Esophagus squamous epithelium (tissue), 5 donors: ENCODE results near the gene LBHD1. TPM values are rescaled to one million over a fixed set of nuclear protein-coding genes. Genes with fewer than 3 reads are reported as not detected.

Source experiments
- DNase-seq: peaks from one replicate; lab custom pipeline; 2025; lab: John Stamatoyannopoulos, UW
- H3K27ac ChIP-seq, 4 donors: fragments of 200-600 bp; sonication (generic); one replicate each; pipeline ENCODE4 v1.5.1; 2016 to 2019; ENCODE audit warnings: mild to moderate bottlenecking in 1 of 4
- H3K27me3 ChIP-seq, 4 donors: fragments of 200-600 bp; sonication (generic); 1 replicate in 3 of 4; 2 replicates in 1 of 4; pipeline versions ENCODE4 v1.5.1 to v1.6.0; 2017 to 2021; ENCODE audit warnings: antibody characterized with exemption in 1 of 4
- H3K36me3 ChIP-seq, 3 donors: fragments of 200-600 bp; sonication (generic); one replicate each; pipeline ENCODE4 v1.5.1; 2016 to 2019
- H3K4me1 ChIP-seq, 3 donors: fragments of 200-600 bp; sonication (generic); one replicate each; pipeline ENCODE4 v1.5.1; 2017 to 2019
- H3K4me3 ChIP-seq, 4 donors: fragments of 200-600 bp; sonication (generic); 1 replicate in 3 of 4; 2 replicates in 1 of 4; pipeline ENCODE4 v1.5.1; 2016 to 2019; ENCODE audit warnings: mild to moderate bottlenecking in 2 of 4, moderate library complexity in 1 of 4
- H3K9me3 ChIP-seq, 3 donors: fragments of 200-600 bp; sonication (generic); one replicate each; pipeline ENCODE4 v1.5.1; 2016 to 2019
- POLR2A ChIP-seq, 4 donors: fragments of 450-650 bp; IDR thresholded peaks; one replicate each; pipeline ENCODE4 v1.6.1; 2017; ENCODE audit warnings: antibody characterized with exemption in 4 of 4, mild to moderate bottlenecking in 4 of 4, moderate library complexity in 3 of 4
- WGBS, 2 donors: methylation state at CpG; one replicate each; pipeline ENCODE4 v1.1.5; 2018; 5-methylcytosine and 5-hydroxymethylcytosine counted together
- intact Hi-C: fragments of 100-400 bp; cut with DNase I; formaldehyde crosslinking; loops from one replicate; pipeline ENCODE4 v1.15.0; 2022
- total RNA-seq, 4 donors: library from RNA; depleted of rRNA; stranded (reverse); fragments of >200 nt; gene quantifications; one replicate each; pipeline ENCODE4 v1.1.0, GENCODE V29; 2016
- TF ChIP-seq, protein P1 (sequence below), 6 experiments: fragments of 450-650 bp in 4 of 6; fragments of 200-600 bp in 2 of 6; sonication (generic) in 2 of 6; IDR thresholded peaks; one replicate each; pipeline ENCODE4 v1.5.1; 2016 to 2019; ENCODE audit warnings: antibody characterized with exemption in 6 of 6, mild to moderate bottlenecking in 4 of 6, moderate library complexity in 4 of 6
- donor health status: DM: yes; HTN: yes; CAD: no.

Gene LBHD1
- total RNA-seq, 4 donors from 2014 or later, result 1.8 to 3.6 (median 2.5) TPM

DNA sequence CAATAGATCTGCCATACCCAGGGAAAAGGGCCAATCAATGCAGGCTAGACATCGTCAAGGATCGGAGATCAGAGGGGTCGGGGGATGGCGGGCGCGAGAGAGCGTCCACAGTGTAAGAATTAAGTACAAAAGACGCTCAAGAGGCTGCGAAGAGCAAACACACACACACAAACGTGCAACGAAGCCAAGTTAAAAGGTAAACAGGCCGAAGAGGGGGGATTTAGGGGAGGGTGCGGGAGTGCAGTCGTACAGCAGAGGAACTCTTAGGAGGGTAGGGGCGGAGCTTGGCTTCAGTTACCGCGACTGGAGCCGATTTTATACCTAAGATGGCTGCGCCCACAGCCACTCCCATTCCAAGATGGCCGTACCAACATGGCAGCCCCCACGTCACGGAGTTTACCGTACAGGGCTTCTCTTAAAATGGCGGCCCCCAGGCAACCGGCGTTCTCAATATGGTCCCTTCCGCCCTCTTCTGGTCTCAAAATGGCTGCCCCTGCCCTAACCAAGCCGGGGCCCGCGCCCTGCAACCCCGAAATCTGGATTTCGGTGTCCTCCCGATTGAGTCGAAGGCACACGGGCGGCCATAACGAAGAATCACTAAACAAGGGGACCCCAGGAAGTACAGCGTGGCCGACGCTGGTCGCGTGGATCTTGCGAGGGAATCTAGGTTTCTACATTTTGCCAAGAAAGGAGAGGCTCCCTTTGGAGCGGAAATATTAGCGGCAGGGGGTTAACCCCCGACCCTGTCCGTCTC is 37.4 kb upstream of the LBHD1 start:
- peak overlapping the region; percentile 36 to 68 (median 56) for H3K4me3 ChIP-seq
- peaks cover 0 to 44% (median 5%) of the 10 kb centered on the region in 3 donors for H3K36me3 ChIP-seq
- no peaks in the 10 kb centered on the region for H3K9me3 ChIP-seq
- H3K4me1 ChIP-seq, result peaks cover 28 to 65% (median 33%) of the 10 kb centered on the region in 3 donors
- WGBS, 2 donors, result 0 to 2% methylated on average over 30 to 33 of the region's 47 CpGs
- intact Hi-C loops, result no loop called here
- DNase-seq, result peak; percentile 94
- TF ChIP-seq POLR2A (IDR thresholded peaks at IDR 0.05), result peak in 3 of 4 donors; percentile 6 to 76 (median 33)
- TF ChIP-seq, protein P1, sequence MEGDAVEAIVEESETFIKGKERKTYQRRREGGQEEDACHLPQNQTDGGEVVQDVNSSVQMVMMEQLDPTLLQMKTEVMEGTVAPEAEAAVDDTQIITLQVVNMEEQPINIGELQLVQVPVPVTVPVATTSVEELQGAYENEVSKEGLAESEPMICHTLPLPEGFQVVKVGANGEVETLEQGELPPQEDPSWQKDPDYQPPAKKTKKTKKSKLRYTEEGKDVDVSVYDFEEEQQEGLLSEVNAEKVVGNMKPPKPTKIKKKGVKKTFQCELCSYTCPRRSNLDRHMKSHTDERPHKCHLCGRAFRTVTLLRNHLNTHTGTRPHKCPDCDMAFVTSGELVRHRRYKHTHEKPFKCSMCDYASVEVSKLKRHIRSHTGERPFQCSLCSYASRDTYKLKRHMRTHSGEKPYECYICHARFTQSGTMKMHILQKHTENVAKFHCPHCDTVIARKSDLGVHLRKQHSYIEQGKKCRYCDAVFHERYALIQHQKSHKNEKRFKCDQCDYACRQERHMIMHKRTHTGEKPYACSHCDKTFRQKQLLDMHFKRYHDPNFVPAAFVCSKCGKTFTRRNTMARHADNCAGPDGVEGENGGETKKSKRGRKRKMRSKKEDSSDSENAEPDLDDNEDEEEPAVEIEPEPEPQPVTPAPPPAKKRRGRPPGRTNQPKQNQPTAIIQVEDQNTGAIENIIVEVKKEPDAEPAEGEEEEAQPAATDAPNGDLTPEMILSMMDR (IDR thresholded peaks at IDR 0.05), result peak in 1 of 6 experiments; percentile 16
- H3K27ac ChIP-seq, result peak overlapping the region; percentile 90 to 99 (median 95)
- no peaks in the 10 kb centered on the region for H3K27me3 ChIP-seq

DNA sequence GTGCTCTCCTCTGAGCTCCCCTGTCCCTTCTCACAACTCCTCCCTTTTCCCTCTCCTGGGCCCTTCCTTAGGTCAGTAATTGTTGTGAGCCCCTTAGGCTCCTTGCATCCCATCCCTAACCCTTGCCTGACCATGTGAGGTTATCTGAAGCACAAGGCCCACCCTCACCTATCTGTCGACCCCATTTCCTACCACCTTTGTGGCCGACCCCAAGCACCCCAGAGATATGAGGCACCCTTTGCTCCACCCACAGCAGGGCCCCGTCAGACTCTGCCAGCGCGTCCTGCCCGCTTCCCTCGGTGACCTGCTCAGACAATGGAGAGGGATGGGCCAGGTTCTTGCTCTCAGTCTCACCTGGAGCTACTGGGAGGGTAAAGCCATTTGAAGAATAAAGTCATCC is 36.7 kb upstream of the LBHD1 start:
- Histone ChIP-seq H3K27me3 (no peaks in the 10 kb centered on the region), H3K36me3 (peaks cover 0 to 38% (median 0%) of the 10 kb centered on the region in 3 donors), H3K27ac (peak overlapping the region; percentile 90 to 99 (median 95)), H3K4me3 (peak overlapping the region; percentile 36 to 68 (median 56)), H3K9me3 (no peaks in the 10 kb centered on the region), H3K4me1 (peaks cover 28 to 65% (median 33%) of the 10 kb centered on the region in 3 donors)
- 0% methylated on average over 1 to 6 of the region's 7 CpGs for WGBS, 2 donors
- no peak for DNase-seq
- intact Hi-C loops, result no loop called here
- TF ChIP-seq, protein P1 (IDR thresholded peaks at IDR 0.05), result no peak
- TF ChIP-seq POLR2A (IDR thresholded peaks at IDR 0.05), result no peak

DNA sequence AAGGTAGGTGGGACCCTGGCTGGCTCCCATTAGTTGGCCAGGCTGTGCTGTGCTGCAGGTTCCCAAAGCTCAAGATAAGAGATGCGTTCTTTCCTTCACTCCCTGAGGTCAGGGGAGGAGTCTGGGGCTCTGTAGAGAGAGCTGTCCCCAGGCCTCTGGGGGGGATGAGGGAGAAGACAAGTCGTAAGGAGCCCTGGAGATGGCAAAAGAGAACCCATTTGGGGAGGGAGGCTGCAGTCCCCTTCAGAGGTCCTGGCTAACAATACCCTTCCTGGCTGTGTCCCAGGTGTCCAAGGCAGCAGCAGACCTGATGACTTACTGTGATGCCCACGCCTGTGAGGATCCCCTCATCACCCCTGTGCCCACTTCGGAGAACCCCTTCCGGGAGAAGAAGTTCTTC is 36.3 kb upstream of the LBHD1 start:
- no peaks in the 10 kb centered on the region for H3K27me3 ChIP-seq
- intact Hi-C loops, result no loop called here
- peaks cover 28 to 63% (median 33%) of the 10 kb centered on the region in 3 donors for H3K4me1 ChIP-seq
- peak overlapping the region in 3 of 4 donors; percentile 53 to 68 (median 60) for H3K4me3 ChIP-seq
- peak overlapping the region; percentile 90 to 99 (median 95) for H3K27ac ChIP-seq
- H3K36me3 ChIP-seq, result peaks cover 0 to 34% (median 0%) of the 10 kb centered on the region in 3 donors
- WGBS, 2 donors, result 70 to 79% methylated on average over 4 to 5 of the region's 5 CpGs
- no peaks in the 10 kb centered on the region for H3K9me3 ChIP-seq
- TF ChIP-seq, protein P1 (IDR thresholded peaks at IDR 0.05), result no peak
- no peak for TF ChIP-seq POLR2A (IDR thresholded peaks at IDR 0.05)
- DNase-seq, result no peak

DNA sequence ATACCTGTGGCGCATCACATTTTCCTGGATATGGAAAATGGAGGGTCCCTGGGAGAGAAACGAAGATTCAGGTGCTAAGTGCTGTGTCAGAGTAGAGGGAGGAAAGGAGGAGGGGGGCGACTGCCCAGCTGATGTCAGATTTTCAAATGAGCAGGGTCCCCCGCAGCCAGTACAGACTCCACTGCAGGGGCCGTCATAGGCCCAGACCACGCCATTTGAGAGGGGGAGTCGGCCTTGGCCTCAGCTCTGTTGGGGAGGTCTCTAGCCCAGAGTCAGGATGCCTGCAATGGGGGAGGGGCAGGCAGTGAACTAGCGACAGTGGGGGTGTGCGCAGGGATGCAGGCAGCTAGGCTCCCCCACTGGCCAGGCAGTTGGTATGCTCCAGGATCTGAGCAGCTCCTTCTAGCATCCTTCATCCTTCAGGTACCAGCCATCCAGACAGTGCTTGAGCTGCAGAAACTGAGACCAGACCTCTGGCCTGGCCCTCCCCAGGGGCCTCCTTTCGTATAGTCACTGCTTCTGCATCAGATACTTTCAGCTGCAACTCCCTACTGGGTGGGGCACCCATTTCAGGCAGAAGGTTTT is 35.3 kb upstream of the LBHD1 start, which contains the start of the genes BSCL2 and GNG3:
TSS of gene BSCL2 (minus strand) at position 148 of the 585 bp plus-strand sequence. CDS start 229 bp downstream, outside the sequence.
TSS of gene GNG3 (plus strand) at position 400 of the 585 bp plus-strand sequence. CDS start 620 bp downstream, outside the sequence.
- Histone ChIP-seq H3K9me3 (no peaks in the 10 kb centered on the region), H3K27me3 (no peaks in the 10 kb centered on the region), H3K4me1 (peaks cover 28 to 58% (median 33%) of the 10 kb centered on the region in 3 donors), H3K4me3 (peak within 1 kb of the TSS; percentile 57 to 76 (median 71)), H3K27ac (peak within 1 kb of the TSS; percentile 90 to 99 (median 95)), H3K36me3 (peaks cover 0 to 31% (median 0%) of the 10 kb centered on the region in 3 donors)
- WGBS, 2 donors, result 83 to 86% methylated on average over 4 to 7 of the region's 10 CpGs
- DNase-seq, result no peak
- no peak for TF ChIP-seq POLR2A (IDR thresholded peaks at IDR 0.05)
- TF ChIP-seq, protein P1 (IDR thresholded peaks at IDR 0.05), result no peak
- intact Hi-C loops, result no loop called here
